HepG2 (cell line): ENCODE results near the gene DMAC2L. TPM values are rescaled to one million over a fixed set of nuclear protein-coding genes. Genes with fewer than 3 reads are reported as not detected.

Experiments used
- ATAC-seq: fragments of 200-7000 bp; cut with Tn5 transposase; 3 replicates; pipeline ENCODE4 v1.9.1; 2020; ENCODE audit warnings: mild to moderate bottlenecking, moderate library complexity
- BruUV-seq: library from RNA; stranded (reverse); fragments of 400-500 nt; replicated peaks from 2 replicates; lab custom pipeline; 2021; lab: Mats Ljungman, UMichigan
- CTCF ChIA-PET: fragments of 300-600 bp; formaldehyde crosslinking; extraction: SDS; loops from one replicate; lab custom pipeline; 2021; ENCODE audit warnings: low total read pairs, inconsistent platforms, low intra/inter-chr PET ratio; lab: Yijun Ruan, JAX
- POLR2A ChIA-PET: fragments of 350-600 bp; sonication (Branson Sonifier 250); formaldehyde crosslinking; loops from one replicate; lab custom pipeline; 2020; ENCODE audit warnings: antibody characterized with exemption, inconsistent platforms; lab: Yijun Ruan, JAX
- DNase-seq: peaks from one replicate; pipeline ENCODE4 v3.0.0-alpha.2; 2015; ENCODE audit warnings: low spot score
- FAIRE-seq: peaks from 3 replicates; lab custom pipeline; 2011; peaks lifted over from hg19 to GRCh38; lab: Jason Lieb, UNC
- H2AFZ ChIP-seq: one replicate; pipeline ENCODE4 v1.6.1; 2011; ENCODE audit warnings: low read length, inconsistent platforms
- H3K27ac ChIP-seq: fragments of 300-600 bp; 3 replicates; pipeline ENCODE4 v1.8.0; 2011; ENCODE audit warnings: mixed run types, mild to moderate bottlenecking, mixed read lengths, low read length, inconsistent platforms; ENCODE audit not compliant: insufficient read depth; ENCODE audit errors: extremely low read length
- H3K27me3 ChIP-seq, 2 experiments: fragments of 200-600 bp in 1 of 2; 2 replicates in 1 of 2; 3 replicates in 1 of 2; pipeline versions ENCODE4 v1.6.0 to v1.8.0; 2011; ENCODE audit warnings: low read length in 2 of 2, mild to moderate bottlenecking in 2 of 2, moderate library complexity in 2 of 2, inconsistent platforms in 1 of 2; ENCODE audit not compliant: insufficient read depth in 2 of 2, control insufficient read depth in 1 of 2
- H3K36me3 ChIP-seq, 2 experiments: fragments of 200-600 bp in 1 of 2; replicated peaks in 1 of 2; 2 replicates in 1 of 2; 3 replicates in 1 of 2; pipeline versions ENCODE4 v1.5.1 to v1.8.0; 2011; ENCODE audit warnings: low read length in 2 of 2, inconsistent platforms in 1 of 2; ENCODE audit not compliant: insufficient read depth in 2 of 2, control insufficient read depth in 1 of 2
- H3K4me1 ChIP-seq: 2 replicates; pipeline ENCODE4 v1.5.1; 2012; ENCODE audit warnings: low read length, inconsistent platforms; ENCODE audit not compliant: insufficient read depth
- H3K4me2 ChIP-seq: 2 replicates; pipeline ENCODE4 v1.6.0; 2011; ENCODE audit warnings: low read depth, low read length, inconsistent platforms
- H3K4me3 ChIP-seq, 3 experiments: fragments of 200-600 bp in 1 of 3; sonication (generic), shearing (Covaris generic) in 1 of 3; replicated peaks in 1 of 3; 2 replicates each; pipeline ENCODE4 v1.5.1; 2011 to 2016; ENCODE audit warnings: low read length in 3 of 3, inconsistent platforms in 2 of 3, low read depth in 2 of 3, mild to moderate bottlenecking in 2 of 3, control low read depth in 1 of 3, mixed read lengths in 1 of 3; ENCODE audit not compliant: insufficient read depth in 1 of 3
- H3K79me2 ChIP-seq: one replicate; pipeline ENCODE4 v1.6.1; 2011; ENCODE audit warnings: low read length, inconsistent platforms; ENCODE audit not compliant: insufficient read depth
- H3K9ac ChIP-seq: 2 replicates; pipeline ENCODE4 v1.6.0; 2011; ENCODE audit warnings: mild to moderate bottlenecking, low read depth, low read length, inconsistent platforms; ENCODE audit not compliant: insufficient read depth
- H3K9me3 ChIP-seq: 2 replicates; pipeline ENCODE4 v1.5.1; 2012; ENCODE audit warnings: mild to moderate bottlenecking, low read length
- H4K20me1 ChIP-seq: 2 replicates; pipeline ENCODE4 v1.6.0; 2011; ENCODE audit warnings: inconsistent platforms, mild to moderate bottlenecking, low read length, moderate library complexity; ENCODE audit not compliant: insufficient read depth
- CEBPB ChIP-seq: IDR thresholded peaks from 2 replicates; pipeline ENCODE4 v1.6.1; 2011; ENCODE audit warnings: low read depth, low read length, improper control_type of control experiment, borderline replicate concordance
- ELF4 ChIP-seq: sonication (generic); formaldehyde crosslinking; IDR thresholded peaks from 2 replicates; pipeline ENCODE4 v1.5.0; 2020; ENCODE audit warnings: missing genetic modification reagents, mild to moderate bottlenecking, moderate library complexity, borderline replicate concordance
- KAT2B ChIP-seq: fragments of 150-350 bp; IDR thresholded peaks from 2 replicates; pipeline ENCODE4 v1.6.1; 2014; ENCODE audit warnings: low read depth, low read length, borderline replicate concordance
- KDM2A ChIP-seq: sonication (generic); formaldehyde crosslinking; IDR thresholded peaks from 2 replicates; pipeline ENCODE4 v1.4.0; 2020; ENCODE audit warnings: low read depth, missing genetic modification reagents, borderline replicate concordance
- SRSF9 ChIP-seq: fragments of 200-400 bp; formaldehyde crosslinking; IDR thresholded peaks from 2 replicates; pipeline ENCODE4 v1.6.1; 2018; ENCODE audit warnings: borderline replicate concordance, mild to moderate bottlenecking, low read depth, low read length; ENCODE audit not compliant: insufficient read depth, poor library complexity, severe bottlenecking
- ZNF512B ChIP-seq: sonication (generic); formaldehyde crosslinking; IDR thresholded peaks from 2 replicates; pipeline ENCODE4 v1.5.1; 2020; ENCODE audit warnings: missing genetic modification reagents, mild to moderate bottlenecking, borderline replicate concordance
- WGBS: methylation state at CpG from one replicate; pipeline ENCODE4 v1.1.6; 2017; ENCODE audit warnings: low lambda C conversion rate; 5-methylcytosine and 5-hydroxymethylcytosine counted together
- in situ Hi-C: cut with HindIII; loops from 2 replicates; pipeline ENCODE4 v1.10.0; 2017; ENCODE audit warnings: low pct_unique_long_range_greater_than_20kb; ENCODE audit not compliant: extremely low pct_ligation_motif_present
- intact Hi-C: fragments of 100-400 bp; cut with micrococcal nuclease; formaldehyde crosslinking; loops from one replicate; pipeline ENCODE4 v1.10.0; 2022; ENCODE audit not compliant: unreplicated experiment
- polyA plus RNA-seq, 8 experiments: library from polyadenylated mRNA; depleted of rRNA in 3 of 8; stranded (reverse) in 7 of 8; unstranded in 1 of 8; fragments of >200 nt; fragmentation: Illumina TruSeq in 4 of 8; extraction: Trizol in 4 of 8; gene quantifications; 2 replicates each; pipeline versions ENCODE4 v1.2.1 to v1.2.3, GENCODE V29; 2011 to 2016; ENCODE audit warnings: low read depth in 4 of 8, missing spikeins in 1 of 8, mixed read lengths in 1 of 8; ENCODE audit not compliant: insufficient read depth in 1 of 8
- total RNA-seq, 5 experiments: library from RNA; depleted of rRNA; stranded (reverse); fragments of >200 nt; fragmentation: Illumina TruSeq; extraction: Trizol; gene quantifications; 2 replicates each; pipeline ENCODE4 v1.2.3, GENCODE V29; 2016; ENCODE audit warnings: low read depth in 1 of 5

Gene DMAC2L
- total and polyA plus RNA-seq, 2 of the 13 experiments (the other 11 are each of a cell fraction or from before 2014, with no cell fraction given), result 19.4 to 23.2 TPM

- no peak for TF ChIP-seq CEBPB
- no peak for TF ChIP-seq ELF4 (CRISPR knock-in tag)
- no peak for TF ChIP-seq KDM2A (CRISPR knock-in tag)
- TF ChIP-seq ZNF512B, result no peak
- no peak for TF ChIP-seq KAT2B
Measured at GRCh38 chr14:50357753-50358395, 45.8 kb downstream of the DMAC2L start (continued).

GRCh38 chr14:50359631-50360030 lies 47.5 kb downstream of the DMAC2L start:
- CTCF ChIA-PET, result no interaction called here
- FAIRE-seq, result no peak

More at GRCh38 chr14:50359631-50360030, 47.5 kb downstream of the DMAC2L start:
- POLR2A ChIA-PET, result no interaction called here
- Histone ChIP-seq H3K4me2 (no peak overlapping the region), H3K79me2 (no peaks in the 10 kb centered on the region), H3K4me1 (peaks cover 16% of the 10 kb centered on the region), H3K9ac (no peak overlapping the region), H3K27ac (no peak overlapping the region), H3K36me3 (no peaks in the 10 kb centered on the region), H3K4me3 (no peak overlapping the region), H3K9me3 (no peaks in the 10 kb centered on the region), H3K27me3 (no peaks in the 10 kb centered on the region), H4K20me1 (no peaks in the 10 kb centered on the region), H2AFZ (no peak overlapping the region)
- TF ChIP-seq SRSF9, result no peak
- no TSS peak for BruUV-seq
- DNase-seq, result no peak
- intact Hi-C loops (no loop called here), in situ Hi-C loops (no loop called here)
- 91% methylated on average over 5 of the region's 5 CpGs for WGBS
- ATAC-seq, result no peak
